GM12874 (cell line): ENCODE data around the gene MRTFB.

Experiments used
- CTCF ChIP-seq: IDR thresholded peaks from 2 replicates; pipeline ENCODE4 v1.5.1; 2011; ENCODE audit warnings: low read depth, mild to moderate bottlenecking, control low read depth, low read length, moderate library complexity; ENCODE audit not compliant: insufficient read depth

MRTFB gene

GRCh38 chr16:14109782-14110727, 38.9 kb downstream of the MRTFB start:
- TF ChIP-seq CTCF: no peak

- TF ChIP-seq CTCF: no peak
These were observed 39.7 kb downstream of the MRTFB start for GRCh38 chr16:14110728-14111251.

GRCh38 chr16:14111713-14112538, 40.8 kb downstream of the MRTFB start:
- TF ChIP-seq CTCF: no peak

GRCh38 chr16:14112539-14112856, 41.4 kb downstream of the MRTFB start:
- TF ChIP-seq CTCF: no peak

- no peak for TF ChIP-seq CTCF
These were observed 42.2 kb downstream of the MRTFB start for GRCh38 chr16:14113344-14113743.

- no peak for TF ChIP-seq CTCF
These were observed 45.9 kb downstream of the MRTFB start for GRCh38 chr16:14117051-14117450.

- TF ChIP-seq CTCF: no peak
These were observed 48.7 kb downstream of the MRTFB start for GRCh38 chr16:14119799-14120198.
